K562 (cell line): ENCODE data around the gene ZDHHC16. TPM values are rescaled to one million over a fixed set of nuclear protein-coding genes. Genes with fewer than 3 reads are reported as not detected.

ENCODE experiments used
- ASH1L ChIP-seq: fragments of 450-650 bp; IDR thresholded peaks from 2 replicates; pipeline ENCODE4 v1.6.1; 2018; ENCODE audit warnings: borderline replicate concordance, mild to moderate bottlenecking, low read depth; ENCODE audit not compliant: partially characterized antibody
- ATF1 ChIP-seq, 2 experiments: fragments of 450-650 bp in 1 of 2; IDR thresholded peaks; 2 replicates each; pipeline ENCODE4 v1.6.1; 2016; ENCODE audit warnings: missing compliant biosample characterization in 1 of 2, missing genetic modification characterization in 1 of 2
- CREB5 ChIP-seq: fragments of 250-450 bp; sonication (Bioruptor Pico); IDR thresholded peaks from 2 replicates; pipeline ENCODE4 v1.5.0; 2020; ENCODE audit warnings: mild to moderate bottlenecking
- ETS1 ChIP-seq: conservative IDR thresholded peaks from 2 replicates; pipeline ENCODE4 v1.6.1; 2011; ENCODE audit warnings: low read depth, mild to moderate bottlenecking, low read length; ENCODE audit not compliant: control insufficient read depth
- EZH2 ChIP-seq: IDR thresholded peaks from 2 replicates; pipeline ENCODE4 v1.6.1; 2012; ENCODE audit warnings: low read depth, mild to moderate bottlenecking, inconsistent platforms, low read length, borderline replicate concordance
- HCFC1 ChIP-seq: IDR thresholded peaks from 2 replicates; pipeline ENCODE4 v1.6.1; 2012; ENCODE audit warnings: low read depth, low read length, improper control_type of control experiment
- HLTF ChIP-seq: fragments of 450-650 bp; IDR thresholded peaks from 2 replicates; pipeline ENCODE4 v1.6.1; 2016
- ID3 ChIP-seq, 2 experiments: fragments of 250-450 bp in 1 of 2; fragments of 450-650 bp in 1 of 2; sonication (Bioruptor Pico) in 1 of 2; IDR thresholded peaks; 2 replicates each; pipeline versions ENCODE4 v1.6.1 to v1.8.0; 2016 to 2021; ENCODE audit warnings: mild to moderate bottlenecking in 2 of 2, moderate library complexity in 2 of 2, missing compliant biosample characterization in 1 of 2, missing genetic modification characterization in 1 of 2
- L3MBTL2 ChIP-seq: fragments of 450-650 bp; IDR thresholded peaks from 2 replicates; pipeline ENCODE4 v1.6.1; 2016; ENCODE audit warnings: mild to moderate bottlenecking, moderate library complexity
- MAZ ChIP-seq, 2 experiments: fragments of 450-650 bp in 1 of 2; sonication (generic) in 1 of 2; formaldehyde crosslinking; IDR thresholded peaks in 1 of 2; conservative IDR thresholded peaks in 1 of 2; 2 replicates each; pipeline versions ENCODE4 v1.4.0 to v1.5.0; 2020; ENCODE audit warnings: mild to moderate bottlenecking in 1 of 2, missing genetic modification reagents in 1 of 2
- MEIS2 ChIP-seq: fragments of 450-650 bp; IDR thresholded peaks from 2 replicates; pipeline ENCODE4 v1.6.1; 2014; ENCODE audit warnings: mild to moderate bottlenecking; ENCODE audit not compliant: partially characterized antibody
- NFYB ChIP-seq: IDR thresholded peaks from 2 replicates; pipeline ENCODE4 v1.6.1; 2011; ENCODE audit warnings: mild to moderate bottlenecking, moderate library complexity; ENCODE audit not compliant: insufficient read length; ENCODE audit errors: extremely low read depth
- OTX1 ChIP-seq: fragments of 450-650 bp; formaldehyde crosslinking; IDR thresholded peaks from 2 replicates; pipeline ENCODE4 v1.4.0; 2022; ENCODE audit warnings: mild to moderate bottlenecking
- PHF8 ChIP-seq: fragments of 200-600 bp; sonication (generic); IDR thresholded peaks from 2 replicates; pipeline ENCODE4 v1.6.1; 2012; ENCODE audit warnings: mixed run types, mild to moderate bottlenecking, inconsistent platforms, low read length, moderate library complexity, borderline replicate concordance
- SIRT6 ChIP-seq: IDR thresholded peaks from one replicate; pipeline ENCODE4 v1.6.1; 2012; ENCODE audit warnings: low read depth, mild to moderate bottlenecking, control low read depth, inconsistent platforms, low read length, moderate library complexity
- TAF9B ChIP-seq: fragments of 450-650 bp; IDR thresholded peaks from 2 replicates; pipeline ENCODE4 v1.6.1; 2018; ENCODE audit warnings: mild to moderate bottlenecking; ENCODE audit not compliant: partially characterized antibody
- USF2 ChIP-seq: sonication (generic); formaldehyde crosslinking; IDR thresholded peaks from 2 replicates; pipeline ENCODE4 v1.5.0; 2020; ENCODE audit warnings: missing genetic modification reagents
- ZFPM2 ChIP-seq: fragments of 250-450 bp; sonication (Bioruptor Pico); IDR thresholded peaks from 2 replicates; pipeline ENCODE4 v1.5.1; 2022; ENCODE audit warnings: mild to moderate bottlenecking
- ZNF121 ChIP-seq: sonication (generic); formaldehyde crosslinking; conservative IDR thresholded peaks from 2 replicates; pipeline ENCODE4 v1.8.0; 2022; ENCODE audit warnings: missing genetic modification reagents
- ZNF696 ChIP-seq: fragments of 250-450 bp; sonication (Bioruptor Pico); conservative IDR thresholded peaks from 2 replicates; pipeline ENCODE4 v1.4.0; 2020; ENCODE audit warnings: mild to moderate bottlenecking, moderate library complexity
- ZNF740 ChIP-seq, 3 experiments: fragments of 200-800 bp in 1 of 3; sonication (Bioruptor generic) in 1 of 3; sonication (generic) in 1 of 3; formaldehyde crosslinking in 1 of 3; IDR thresholded peaks; 2 replicates each; pipeline versions ENCODE4 v1.6.1 to v1.8.0; 2016 to 2022; ENCODE audit warnings: mild to moderate bottlenecking in 2 of 3, missing compliant biosample characterization in 2 of 3, missing genetic modification characterization in 2 of 3, missing genetic modification reagents in 1 of 3
- polyA plus RNA-seq, 8 experiments: library from polyadenylated mRNA; depleted of rRNA in 4 of 8; stranded (reverse) in 5 of 8; unstranded in 3 of 8; fragments of >200 nt; fragmentation: Nextera tagmentation in 2 of 8; fragmentation: Illumina TruSeq in 1 of 8; extraction: Ambion mirVana in 2 of 8; extraction: Trizol in 1 of 8; gene quantifications; 2 replicates each; pipeline versions ENCODE4 v1.2.1 to v1.2.3, GENCODE V29; 2011 to 2014; ENCODE audit warnings: inconsistent platforms in 1 of 8, missing spikeins in 1 of 8
- total RNA-seq, 7 experiments: library from RNA; depleted of rRNA in 6 of 7; stranded (reverse); fragments of >200 nt in 6 of 7; fragmentation: Illumina TruSeq in 2 of 7; extraction: Trizol in 2 of 7; gene quantifications; 2 replicates each; pipeline versions ENCODE4 v1.2.1 to v1.2.3, GENCODE V29; 2011 to 2021; ENCODE audit warnings: low replicate concordance in 1 of 7

ZDHHC16 gene
- total and polyA plus RNA-seq, 9 of the 15 experiments (the other 6 are each of a cell fraction or from before 2014, with no cell fraction given), result 12.5 to 33.8 (median 21.3) TPM

- TF ChIP-seq ID3 (CRISPR knock-in tag; IDR thresholded peaks at IDR 0.05) (no peak), ID3 (tag; IDR thresholded peaks at IDR 0.05) (0 out of 2 replicates have a peak, but pooled peaks have one; percentile 34), SIRT6 (no peak), ZNF740 (CRISPR knock-in tag; IDR thresholded peaks at IDR 0.05) (no peak), ZNF740 (tag; IDR thresholded peaks at IDR 0.05) (no peak), HLTF (no peak), OTX1 (CRISPR knock-in tag) (no peak), ZFPM2 (no peak), L3MBTL2 (peak; percentile 30; the same call in 1 of the 2 replicates), TAF9B (peak; percentile 53), USF2 (CRISPR knock-in tag) (peak; percentile 44; the same call in 1 of the 2 replicates), ETS1 (peak; percentile 82; the same call in 1 of the 2 replicates), EZH2 (no peak), CREB5 (CRISPR knock-in tag) (no peak), MEIS2 (peak; percentile 72), ASH1L (peak; percentile 86), ATF1 (CRISPR knock-in tag; IDR thresholded peaks at IDR 0.05) (no peak), ATF1 (tag; IDR thresholded peaks at IDR 0.05) (peak; percentile 51), NFYB (peak; percentile 67), MAZ (CRISPR knock-in tag; conservative IDR thresholded peaks at IDR 0.05 in 1 of 2, IDR thresholded peaks at IDR 0.05 in 1 of 2) (0 out of 4 replicates have a peak, but pooled peaks of 1 of the 2 experiments have one; percentile 14), PHF8 (peak; percentile 81; the same call in 1 of the 2 replicates), ZNF121 (no peak), ZNF696 (no peak), HCFC1 (peak; percentile 94)
These were observed at the start of gene ZDHHC16, which contains the start of gene EXOSC1 (continued) for GRCh38 chr10:97445722-97446639.
